HUES64 (cell line): Measurements from ENCODE around the gene ZC2HC1C.

Experiments
- H3K27ac ChIP-seq: 2 replicates; pipeline ENCODE4 v1.7.0; 2013; ENCODE audit warnings: low read depth, low read length, inconsistent platforms
- H3K27me3 ChIP-seq: 2 replicates; pipeline ENCODE4 v1.6.1; 2013; ENCODE audit warnings: mild to moderate bottlenecking, low read length; ENCODE audit not compliant: insufficient read depth
- H3K36me3 ChIP-seq: 2 replicates; pipeline ENCODE4 v1.6.1; 2013; ENCODE audit warnings: mild to moderate bottlenecking, low read length; ENCODE audit not compliant: insufficient read depth
- H3K4me1 ChIP-seq: 2 replicates; pipeline ENCODE4 v1.6.1; 2013; ENCODE audit warnings: mild to moderate bottlenecking, low read length, moderate library complexity; ENCODE audit not compliant: insufficient read depth
- H3K4me3 ChIP-seq: 2 replicates; pipeline ENCODE4 v1.5.1; 2013; ENCODE audit warnings: mild to moderate bottlenecking, low read length, moderate library complexity
- H3K9ac ChIP-seq: 2 replicates; pipeline ENCODE4 v1.6.1; 2013; ENCODE audit warnings: mild to moderate bottlenecking, low read depth, low read length
- H3K9me3 ChIP-seq: 2 replicates; pipeline ENCODE4 v1.6.1; 2013; ENCODE audit warnings: low read depth, low read length; ENCODE audit not compliant: insufficient read depth
- WGBS: fragments of 150-250, 120-280 bp; methylation state at CpG from one replicate; pipeline ENCODE4 v1.1.7; 2013; ENCODE audit warnings: missing lambda C conversion rate; 5-methylcytosine and 5-hydroxymethylcytosine counted together

Gene ZC2HC1C

DNA sequence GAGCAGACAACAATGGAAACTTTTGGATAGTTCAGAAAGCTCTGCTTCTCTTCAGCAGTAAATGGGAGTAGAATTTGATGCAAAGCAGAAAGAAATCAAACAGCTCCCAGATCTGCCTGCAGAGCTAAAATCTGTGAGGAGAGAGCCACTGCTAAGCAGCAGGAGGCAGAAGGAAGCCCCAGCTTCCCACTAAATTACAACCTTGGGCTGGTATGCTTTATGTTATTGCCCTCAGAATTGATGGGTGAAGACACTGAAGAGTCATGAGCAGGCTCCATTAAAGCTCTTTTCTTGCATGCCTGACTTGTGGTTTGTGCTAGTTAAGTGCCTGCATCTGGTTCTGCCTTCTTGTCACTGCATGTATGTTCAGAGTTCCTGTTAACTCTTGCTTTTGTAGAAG, 8.4 kb downstream of the ZC2HC1C start:
- no peak overlapping the region for H3K27ac ChIP-seq
- H3K27me3 ChIP-seq: no peaks in the 10 kb centered on the region
- peaks cover 16% of the 10 kb centered on the region for H3K36me3 ChIP-seq

DNA sequence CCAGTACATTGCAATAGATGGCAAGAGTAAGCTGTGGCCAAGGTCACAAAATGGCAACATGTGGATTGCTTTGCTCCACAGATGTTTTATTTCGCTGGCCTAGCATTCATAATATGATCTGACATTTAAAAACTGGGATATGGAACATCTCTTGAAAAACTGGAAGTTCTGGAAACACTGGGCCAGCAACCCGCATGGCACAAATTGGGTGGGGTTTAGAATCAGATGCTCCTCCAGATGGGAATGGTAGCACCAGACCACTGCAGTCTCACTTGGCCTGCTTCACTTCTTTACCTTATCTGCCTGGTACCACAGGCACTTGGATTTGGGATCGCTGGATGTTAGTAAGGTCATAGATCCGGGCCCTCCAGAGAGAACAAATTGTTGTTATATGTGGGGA, 10.1 kb downstream of the ZC2HC1C start:
- no peaks in the 10 kb centered on the region for H3K9me3 ChIP-seq
- no peaks in the 10 kb centered on the region for H3K4me1 ChIP-seq
- no peak overlapping the region for H3K4me3 ChIP-seq
- no peak overlapping the region for H3K27ac ChIP-seq
- no peaks in the 10 kb centered on the region for H3K27me3 ChIP-seq
- WGBS: 96% methylated on average over 4 of the region's 4 CpGs
- H3K9ac ChIP-seq: no peak overlapping the region
- peaks cover 33% of the 10 kb centered on the region for H3K36me3 ChIP-seq

More for the DNA sequence above, 8.4 kb downstream of the ZC2HC1C start:
- Histone ChIP-seq H3K4me3 (no peak overlapping the region), H3K9ac (no peak overlapping the region), H3K4me1 (no peaks in the 10 kb centered on the region), H3K9me3 (no peaks in the 10 kb centered on the region)

DNA sequence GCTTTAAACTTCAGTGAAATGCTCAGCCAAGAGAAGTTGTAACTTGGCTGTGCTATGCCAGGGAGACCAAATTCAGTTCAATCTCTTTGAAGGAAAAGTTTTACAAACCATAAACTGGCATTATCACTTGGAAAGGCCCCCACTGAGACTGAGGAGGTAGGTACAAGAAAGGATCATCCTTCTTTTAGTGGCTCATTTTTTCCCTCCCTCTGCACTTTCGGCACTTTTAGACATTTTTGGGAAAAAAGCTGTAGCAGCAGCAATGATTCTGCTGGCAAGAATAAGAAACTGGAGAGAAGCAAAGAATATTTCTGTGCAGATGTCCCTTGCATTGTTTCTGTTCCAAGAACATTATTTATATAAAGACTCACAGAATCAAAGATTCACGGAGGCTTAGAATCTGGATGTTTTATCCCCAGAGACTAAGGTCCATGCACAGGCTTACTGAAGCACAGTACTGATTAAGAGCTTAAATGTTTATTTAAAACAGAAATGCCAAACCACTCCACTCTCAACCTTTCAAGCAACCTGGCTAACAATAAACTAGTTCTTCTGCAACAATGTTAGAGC, 12.3 kb downstream of the ZC2HC1C start:
- H3K9me3 ChIP-seq: no peaks in the 10 kb centered on the region
- no peak overlapping the region for H3K27ac ChIP-seq
- no peaks in the 10 kb centered on the region for H3K27me3 ChIP-seq
- no peak overlapping the region for H3K9ac ChIP-seq
- WGBS: 100% methylated on average over 2 of the region's 2 CpGs
- no peaks in the 10 kb centered on the region for H3K4me1 ChIP-seq
- H3K36me3 ChIP-seq: peaks cover 54% of the 10 kb centered on the region
- no peak overlapping the region for H3K4me3 ChIP-seq

DNA sequence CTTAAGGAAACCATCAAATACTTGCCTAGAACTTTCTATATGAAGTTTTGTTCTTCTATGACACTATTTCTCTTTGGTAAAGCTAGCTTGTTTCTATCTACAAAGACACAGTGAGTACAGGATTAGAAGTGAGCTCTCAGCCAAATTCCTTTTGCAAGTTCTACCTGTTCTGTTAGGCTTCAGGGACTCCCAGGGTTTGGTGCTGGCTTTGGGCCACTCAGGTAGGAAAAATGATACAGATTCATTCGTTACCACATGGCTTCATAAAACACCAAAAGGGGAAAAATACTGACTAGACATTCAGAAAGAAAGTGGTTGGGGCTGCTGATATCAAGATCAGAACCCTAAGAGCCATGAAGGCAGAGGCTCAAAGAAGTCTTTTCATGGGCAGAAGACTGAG, 13.8 kb downstream of the ZC2HC1C start:
- Histone ChIP-seq H3K27ac (no peak overlapping the region), H3K4me1 (no peaks in the 10 kb centered on the region), H3K9me3 (no peaks in the 10 kb centered on the region), H3K36me3 (peaks cover 69% of the 10 kb centered on the region), H3K9ac (no peak overlapping the region), H3K4me3 (no peak overlapping the region), H3K27me3 (no peaks in the 10 kb centered on the region)
- WGBS: 86% methylated on average over 1 of the region's 1 CpG

DNA sequence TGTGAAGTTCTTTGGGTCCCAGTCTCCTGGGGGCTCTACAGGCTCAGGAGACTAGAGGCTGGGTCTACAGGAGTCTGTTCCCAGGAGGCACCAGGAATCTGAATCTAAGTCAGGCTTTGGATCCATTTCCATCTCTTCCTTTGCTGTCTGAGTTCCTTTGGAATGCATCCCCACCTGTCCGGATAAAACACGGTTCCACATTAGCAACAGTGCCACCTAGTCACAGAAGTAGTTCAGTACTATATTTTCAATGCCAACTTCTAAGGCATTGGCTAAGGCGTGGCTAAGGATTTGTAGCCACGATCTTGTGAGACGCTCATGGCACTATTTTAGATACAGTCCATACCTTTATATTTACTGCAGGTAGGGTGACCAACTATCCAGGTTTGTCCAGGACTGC, 15.1 kb downstream of the ZC2HC1C start:
- 94% methylated on average over 5 of the region's 5 CpGs for WGBS
- no peaks in the 10 kb centered on the region for H3K9me3 ChIP-seq
- no peaks in the 10 kb centered on the region for H3K4me1 ChIP-seq
- H3K9ac ChIP-seq: no peak overlapping the region
- no peak overlapping the region for H3K27ac ChIP-seq
- H3K36me3 ChIP-seq: peaks cover 71% of the 10 kb centered on the region
- H3K27me3 ChIP-seq: no peaks in the 10 kb centered on the region
- no peak overlapping the region for H3K4me3 ChIP-seq

DNA sequence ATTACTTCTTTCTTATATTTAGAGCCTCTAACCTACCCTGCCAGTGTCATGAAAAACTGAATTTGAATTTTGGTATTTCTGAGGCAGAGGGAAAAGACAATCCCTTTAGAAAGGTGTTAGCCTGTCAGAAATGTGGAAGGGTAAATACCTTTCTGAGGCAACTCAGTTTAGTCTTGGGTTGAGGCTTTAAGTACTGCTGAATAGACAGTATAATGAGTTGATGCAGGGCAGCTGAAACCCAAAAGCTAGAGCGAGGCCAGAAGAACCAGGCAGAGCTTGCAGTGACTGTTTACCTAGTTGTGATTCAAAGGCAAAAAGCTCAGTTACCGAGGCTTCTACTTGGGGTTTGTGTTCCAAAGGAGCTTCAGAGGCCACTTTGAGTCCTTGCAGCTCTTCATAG, 18.7 kb downstream of the ZC2HC1C start:
- WGBS: 92% methylated on average over 2 of the region's 2 CpGs
- no peak overlapping the region for H3K9ac ChIP-seq
- H3K4me1 ChIP-seq: peaks cover 7% of the 10 kb centered on the region; the same call in 1 of the 2 replicates
- no peaks in the 10 kb centered on the region for H3K27me3 ChIP-seq
- no peak overlapping the region for H3K4me3 ChIP-seq
- H3K27ac ChIP-seq: no peak overlapping the region
- no peaks in the 10 kb centered on the region for H3K9me3 ChIP-seq
- H3K36me3 ChIP-seq: peaks cover 71% of the 10 kb centered on the region

DNA sequence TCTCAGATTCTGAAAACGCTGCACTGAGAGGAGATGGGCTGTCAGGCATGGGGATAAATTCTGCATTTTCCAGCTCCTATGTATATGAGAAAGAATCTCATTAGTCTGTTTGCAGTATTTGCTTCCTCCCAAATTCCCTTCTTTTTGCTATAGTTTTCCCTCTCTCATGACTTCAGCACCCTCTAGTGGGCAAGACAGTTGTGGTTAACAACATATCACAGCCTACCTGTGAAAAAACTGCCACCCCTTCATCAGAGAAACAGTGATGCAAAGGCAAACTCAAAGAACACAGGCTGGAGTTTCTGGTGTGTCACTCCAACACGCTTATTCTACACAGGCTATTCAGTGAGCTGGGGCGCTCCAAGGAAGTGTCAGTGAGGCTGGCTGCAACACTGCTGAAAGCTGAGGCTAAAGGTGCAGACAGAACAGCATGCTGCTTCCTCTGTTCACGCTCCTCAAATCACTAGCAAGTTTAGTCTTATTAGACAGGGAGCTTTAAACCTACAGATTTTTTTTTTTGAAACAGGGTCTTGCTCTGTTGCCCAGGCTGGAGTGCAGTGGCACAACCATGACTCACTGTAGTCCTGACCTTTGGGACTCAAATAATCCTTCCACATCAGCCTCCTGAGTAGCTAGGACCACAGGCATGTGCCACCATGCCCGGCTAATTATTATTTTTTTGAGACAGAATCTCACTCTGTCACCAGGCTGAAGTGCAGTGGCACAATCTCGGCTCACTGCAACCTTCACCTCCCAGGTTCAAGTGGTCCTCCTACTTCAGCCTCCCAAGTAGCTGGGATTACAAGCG, 19.3 kb downstream of the ZC2HC1C start:
- H3K27ac ChIP-seq: no peak overlapping the region
- H3K36me3 ChIP-seq: peaks cover 69% of the 10 kb centered on the region
- 80% methylated on average over 7 of the region's 7 CpGs for WGBS

DNA sequence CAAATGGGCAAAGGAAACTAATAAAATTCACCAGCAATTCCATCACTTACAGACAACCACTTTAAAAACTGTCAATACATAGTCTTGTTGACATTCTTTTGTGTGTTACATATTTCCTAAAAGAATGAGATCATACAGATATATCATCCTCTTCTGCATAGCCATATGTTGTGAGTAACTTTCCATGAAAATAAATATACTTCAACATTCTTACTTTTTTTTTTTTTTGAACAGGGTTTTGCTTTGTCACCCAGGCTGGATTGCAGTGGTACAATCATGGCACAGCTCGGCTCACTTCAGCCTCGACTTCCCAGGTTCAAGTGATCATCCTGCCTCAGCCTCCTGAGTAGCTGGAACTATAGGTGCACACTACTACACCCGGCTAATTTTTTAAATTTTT, 20.9 kb downstream of the ZC2HC1C start:
- Histone ChIP-seq H3K4me1 (peaks cover 8% of the 10 kb centered on the region; the same call in 1 of the 2 replicates), H3K9ac (no peak overlapping the region), H3K27ac (no peak overlapping the region), H3K27me3 (no peaks in the 10 kb centered on the region), H3K4me3 (no peak overlapping the region), H3K9me3 (no peaks in the 10 kb centered on the region), H3K36me3 (peaks cover 69% of the 10 kb centered on the region)
- 96% methylated on average over 3 of the region's 3 CpGs for WGBS

More for the DNA sequence above, 19.3 kb downstream of the ZC2HC1C start:
- H3K4me3 ChIP-seq: no peak overlapping the region
- peaks cover 8% of the 10 kb centered on the region; the same call in 1 of the 2 replicates for H3K4me1 ChIP-seq
- H3K9me3 ChIP-seq: no peaks in the 10 kb centered on the region
- H3K27me3 ChIP-seq: no peaks in the 10 kb centered on the region
- no peak overlapping the region for H3K9ac ChIP-seq

DNA sequence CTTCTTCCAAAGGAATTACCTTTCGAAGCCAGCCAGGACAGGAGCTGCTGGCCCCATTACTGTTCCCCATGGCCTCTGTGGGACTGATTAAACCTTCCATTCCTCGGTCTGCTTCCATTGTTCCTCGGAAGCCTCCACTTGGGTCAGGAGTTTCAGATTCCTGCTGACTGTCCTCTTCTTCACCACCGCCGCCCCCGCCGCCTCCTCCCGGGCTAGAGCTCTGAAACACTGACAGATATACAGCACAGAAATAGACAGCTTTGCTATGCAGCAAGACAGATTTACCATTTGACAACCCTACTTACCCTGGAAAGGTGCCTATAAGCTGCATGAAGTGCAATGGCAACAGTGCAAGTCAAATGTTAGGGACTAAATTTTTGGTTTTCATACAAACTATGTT, 21.8 kb downstream of the ZC2HC1C start:
- no peak overlapping the region for H3K9ac ChIP-seq
- H3K27ac ChIP-seq: no peak overlapping the region
- H3K36me3 ChIP-seq: peaks cover 70% of the 10 kb centered on the region
- WGBS: 87% methylated on average over 8 of the region's 8 CpGs
- H3K4me1 ChIP-seq: peaks cover 8% of the 10 kb centered on the region; the same call in 1 of the 2 replicates
- H3K4me3 ChIP-seq: no peak overlapping the region
- no peaks in the 10 kb centered on the region for H3K9me3 ChIP-seq
- H3K27me3 ChIP-seq: no peaks in the 10 kb centered on the region

DNA sequence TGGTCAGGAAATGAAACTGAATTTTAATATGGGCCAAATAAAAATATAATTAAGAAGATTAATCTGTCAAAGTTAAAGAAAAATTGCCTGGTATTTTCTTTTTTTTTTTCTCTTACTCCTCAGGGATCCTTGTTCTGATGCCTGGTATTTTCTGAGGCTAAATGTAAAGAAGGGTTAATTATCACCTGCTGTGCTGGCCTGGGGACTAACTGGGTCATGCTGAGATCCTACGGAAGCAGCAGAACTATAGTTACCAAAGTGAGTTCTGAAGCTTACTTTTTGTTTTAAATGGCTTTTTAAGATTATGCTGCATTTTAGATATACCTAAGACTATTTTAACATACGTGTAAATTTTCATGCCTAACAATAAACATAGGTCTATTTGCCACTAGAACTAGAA, 23.3 kb downstream of the ZC2HC1C start:
- 28% methylated on average over 2 of the region's 2 CpGs for WGBS

DNA sequence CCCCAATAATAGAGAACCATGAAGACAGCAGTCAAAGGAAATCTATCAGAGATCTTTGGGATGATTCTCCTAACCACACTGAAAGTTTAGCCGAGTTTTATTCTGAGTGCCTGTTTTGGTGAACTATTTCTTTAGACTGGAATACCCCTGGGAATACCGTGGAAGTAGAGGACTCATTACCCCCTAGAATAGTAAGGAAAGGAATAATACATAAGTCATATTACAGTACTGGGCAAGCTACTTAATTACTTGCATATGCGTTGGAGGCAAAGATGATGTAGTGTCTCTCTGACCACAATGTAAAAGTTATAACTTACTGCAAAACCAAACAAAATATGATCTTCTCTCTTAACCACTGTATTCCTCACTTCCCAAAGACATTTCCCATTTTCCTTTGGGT, 25.5 kb downstream of the ZC2HC1C start:
- H3K27ac ChIP-seq: no peak overlapping the region
- H3K4me3 ChIP-seq: no peak overlapping the region
- no peak overlapping the region for H3K9ac ChIP-seq
- H3K36me3 ChIP-seq: peaks cover 79% of the 10 kb centered on the region
- peaks cover 8% of the 10 kb centered on the region; the same call in 1 of the 2 replicates for H3K4me1 ChIP-seq
- 100% methylated on average over 2 of the region's 3 CpGs for WGBS
- H3K27me3 ChIP-seq: no peaks in the 10 kb centered on the region
- no peaks in the 10 kb centered on the region for H3K9me3 ChIP-seq

More for the DNA sequence above, 23.3 kb downstream of the ZC2HC1C start:
- no peaks in the 10 kb centered on the region for H3K27me3 ChIP-seq
- H3K9me3 ChIP-seq: no peaks in the 10 kb centered on the region
- peaks cover 70% of the 10 kb centered on the region for H3K36me3 ChIP-seq
- no peak overlapping the region for H3K9ac ChIP-seq
- H3K4me1 ChIP-seq: peaks cover 8% of the 10 kb centered on the region; the same call in 1 of the 2 replicates
- no peak overlapping the region for H3K27ac ChIP-seq
- no peak overlapping the region for H3K4me3 ChIP-seq
